H9 (cell line): Measurements from ENCODE around the gene PLA2G4C. TPM values are rescaled to one million over a fixed set of nuclear protein-coding genes. Genes with fewer than 3 reads are reported as not detected.

Source experiments
- DNase-seq: peaks from one replicate; pipeline ENCODE4 v3.0.0-alpha.2; 2017
- H2AFZ ChIP-seq: one replicate; pipeline ENCODE4 v1.6.1; 2013; ENCODE audit warnings: mild to moderate bottlenecking, low read length, control low read depth, moderate library complexity
- H2AK5ac ChIP-seq: 2 replicates; pipeline ENCODE4 v1.6.1; 2013; ENCODE audit warnings: low read length, control low read depth, mixed read lengths; ENCODE audit not compliant: insufficient read length
- H2BK120ac ChIP-seq: one replicate; pipeline ENCODE4 v1.6.1; 2013; ENCODE audit warnings: low read depth, mild to moderate bottlenecking, low read length, control low read depth, inconsistent platforms; ENCODE audit not compliant: poor library complexity, severe bottlenecking
- H2BK12ac ChIP-seq: 2 replicates; pipeline ENCODE4 v1.6.1; 2013; ENCODE audit warnings: low read length, control low read depth, mixed read lengths, low read depth; ENCODE audit not compliant: insufficient read length
- H2BK15ac ChIP-seq: 2 replicates; pipeline ENCODE4 v1.6.1; 2013; ENCODE audit warnings: low read depth, low read length, control low read depth
- H2BK20ac ChIP-seq: one replicate; pipeline ENCODE4 v1.6.1; 2013; ENCODE audit warnings: low read depth, mild to moderate bottlenecking, low read length, control low read depth, inconsistent platforms; ENCODE audit not compliant: poor library complexity, severe bottlenecking
- H2BK5ac ChIP-seq: 2 replicates; pipeline ENCODE4 v1.6.1; 2013; ENCODE audit warnings: low read length, control low read depth, mixed read lengths; ENCODE audit not compliant: insufficient read length
- H3K14ac ChIP-seq: 2 replicates; pipeline ENCODE4 v1.6.1; 2013; ENCODE audit warnings: low read length, control low read depth; ENCODE audit not compliant: insufficient read depth
- H3K18ac ChIP-seq: 2 replicates; pipeline ENCODE4 v1.6.1; 2013; ENCODE audit warnings: low read depth, mild to moderate bottlenecking, mixed read lengths, low read length, control low read depth; ENCODE audit not compliant: insufficient read length
- H3K23ac ChIP-seq: 2 replicates; pipeline ENCODE4 v1.6.1; 2013; ENCODE audit warnings: low read length, control low read depth, mixed read lengths, low read depth; ENCODE audit not compliant: insufficient read length
- H3K23me2 ChIP-seq: 2 replicates; pipeline ENCODE4 v1.6.1; 2013; ENCODE audit warnings: low read depth, mild to moderate bottlenecking, mixed read lengths, low read length, control low read depth; ENCODE audit not compliant: insufficient read length, poor library complexity, severe bottlenecking
- H3K27ac ChIP-seq: 2 replicates; pipeline ENCODE4 v1.5.1; 2013; ENCODE audit warnings: low read length, control low read depth, mixed read lengths, low read depth; ENCODE audit not compliant: insufficient read length
- H3K27me3 ChIP-seq: 2 replicates; pipeline ENCODE4 v1.6.1; 2013; ENCODE audit warnings: low read length, control low read depth, inconsistent platforms; ENCODE audit not compliant: insufficient read depth
- H3K4ac ChIP-seq: 2 replicates; pipeline ENCODE4 v1.6.1; 2013; ENCODE audit warnings: low read depth, mild to moderate bottlenecking, control low read depth, inconsistent platforms, low read length, moderate library complexity
- H3K4me1 ChIP-seq: 2 replicates; pipeline ENCODE4 v1.6.1; 2013; ENCODE audit warnings: low read length, control low read depth, inconsistent platforms; ENCODE audit not compliant: insufficient read depth
- H3K4me2 ChIP-seq: 2 replicates; pipeline ENCODE4 v1.6.1; 2013; ENCODE audit warnings: low read length, control low read depth, mixed read lengths; ENCODE audit not compliant: insufficient read length, insufficient read depth
- H3K56ac ChIP-seq: 2 replicates; pipeline ENCODE4 v1.6.1; 2013; ENCODE audit warnings: low read depth, mild to moderate bottlenecking, mixed read lengths, low read length, control low read depth; ENCODE audit not compliant: insufficient read length
- H3K79me1 ChIP-seq: 2 replicates; pipeline ENCODE4 v1.6.1; 2013; ENCODE audit warnings: low read depth, mild to moderate bottlenecking, moderate library complexity, low read length, control low read depth, inconsistent platforms; ENCODE audit not compliant: insufficient read depth, poor library complexity, severe bottlenecking
- H3K79me2 ChIP-seq: 2 replicates; pipeline ENCODE4 v1.6.1; 2013; ENCODE audit warnings: low read length, control low read depth, inconsistent platforms; ENCODE audit not compliant: insufficient read depth
- H3K9ac ChIP-seq: 2 replicates; pipeline ENCODE4 v1.6.1; 2013; ENCODE audit warnings: low read length, control low read depth, mixed read lengths; ENCODE audit not compliant: insufficient read length; ENCODE audit errors: extremely low read depth
- H3K9me3 ChIP-seq: one replicate; pipeline ENCODE4 v1.6.1; 2013; ENCODE audit warnings: low read depth, low read length, inconsistent platforms; ENCODE audit not compliant: control insufficient read depth
- H3T11ph ChIP-seq: one replicate; pipeline ENCODE4 v1.6.1; 2013; ENCODE audit warnings: mild to moderate bottlenecking, low read length, control low read depth, inconsistent platforms
- H4K20me1 ChIP-seq: one replicate; pipeline ENCODE4 v1.6.1; 2013; ENCODE audit not compliant: control insufficient read depth, insufficient read length, insufficient read depth
- H4K5ac ChIP-seq: 2 replicates; pipeline ENCODE4 v1.6.1; 2013; ENCODE audit warnings: low read depth, mild to moderate bottlenecking, mixed read lengths, low read length, control low read depth; ENCODE audit not compliant: insufficient read length
- H4K8ac ChIP-seq: replicated peaks from 2 replicates; pipeline ENCODE4 v1.6.1; 2013; ENCODE audit warnings: low read length, control low read depth, mixed read lengths, low read depth; ENCODE audit not compliant: insufficient read length
- H4K91ac ChIP-seq: 2 replicates; pipeline ENCODE4 v1.6.1; 2013; ENCODE audit warnings: low read depth, mild to moderate bottlenecking, moderate library complexity, mixed read lengths, low read length, control low read depth; ENCODE audit not compliant: insufficient read length
- H3K27ac Mint-ChIP-seq, 3 experiments: 2 replicates in 2 of 3; 3 replicates in 1 of 3; pipeline ENCODE4 v1.8.0; 2020 to 2021; ENCODE audit warnings: mixed read lengths in 3 of 3, mild to moderate bottlenecking in 1 of 3, moderate library complexity in 1 of 3
- H3K27me3 Mint-ChIP-seq: 2 replicates; pipeline ENCODE4 v1.8.0; 2021; ENCODE audit warnings: low read depth, mild to moderate bottlenecking, moderate library complexity, mixed read lengths
- H3K36me3 Mint-ChIP-seq, 3 experiments: 2 replicates in 2 of 3; 3 replicates in 1 of 3; pipeline ENCODE4 v1.8.0; 2020 to 2021; ENCODE audit warnings: low read depth in 3 of 3, mixed read lengths in 3 of 3; ENCODE audit not compliant: insufficient read depth in 1 of 3
- H3K4me1 Mint-ChIP-seq, 2 experiments: 2 replicates each; pipeline ENCODE4 v1.8.0; 2020; ENCODE audit warnings: mixed read lengths in 2 of 2
- H3K4me3 Mint-ChIP-seq, 2 experiments: 2 replicates in 1 of 2; 3 replicates in 1 of 2; pipeline ENCODE4 v1.8.0; 2020 to 2021; ENCODE audit warnings: mild to moderate bottlenecking in 2 of 2, mixed read lengths in 2 of 2, moderate library complexity in 1 of 2
- H3K9me3 Mint-ChIP-seq, 2 experiments: 2 replicates in 1 of 2; 3 replicates in 1 of 2; pipeline ENCODE4 v1.8.0; 2020; ENCODE audit warnings: mild to moderate bottlenecking in 2 of 2, mixed read lengths in 2 of 2, moderate library complexity in 1 of 2
- WGBS: extraction: QIAGEN DNeasy Blood & Tissue Kit; methylation state at CpG from one replicate; pipeline ENCODE4 v1.1.7; 2013; ENCODE audit warnings: missing lambda C conversion rate, low lambda C conversion rate, mixed read lengths; ENCODE audit not compliant: insufficient read length; ENCODE audit errors: extremely low coverage; 5-methylcytosine and 5-hydroxymethylcytosine counted together
- total RNA-seq: library from RNA; stranded (reverse); gene quantifications from 2 replicates; pipeline ENCODE4 v1.2.1, GENCODE V29; 2021
- TF ChIP-seq, protein P1 (sequence below): fragments of 200-600 bp; sonication (generic); conservative IDR thresholded peaks from 3 replicates; pipeline ENCODE4 v1.8.0; 2021; ENCODE audit warnings: antibody characterized with exemption, mild to moderate bottlenecking

Gene PLA2G4C
- total RNA-seq, 1 experiment from 2014 or later, result 7.0 TPM

DNA sequence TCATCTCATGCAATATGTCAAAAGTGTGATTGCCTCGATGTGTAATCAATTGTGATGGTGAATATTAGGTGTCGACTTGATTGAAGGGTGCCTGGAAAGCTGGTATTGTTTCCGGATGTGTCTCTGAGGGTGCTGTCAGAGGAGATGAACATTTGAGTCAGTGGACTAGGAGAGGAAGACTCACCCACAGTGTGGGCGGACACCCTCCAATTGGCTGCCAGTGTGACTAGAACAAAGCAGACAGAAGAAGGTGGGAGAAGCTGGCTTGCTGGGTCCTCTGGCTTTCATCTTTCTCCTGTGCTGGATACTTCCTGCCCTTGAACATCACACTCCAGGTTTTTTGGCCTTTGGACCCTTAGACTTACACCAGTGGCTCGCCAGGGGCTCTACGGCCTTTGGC, 51.3 kb downstream of the PLA2G4C start:
- Histone ChIP-seq H2AK5ac (no peak overlapping the region), H3K27me3 (no peaks in the 10 kb centered on the region), H3K9ac (no peak overlapping the region), H3K56ac (no peak overlapping the region), H3K4ac (no peak overlapping the region), H3K18ac (no peak overlapping the region), H3K14ac (no peak overlapping the region), H2BK12ac (no peak overlapping the region), H3K4me2 (no peak overlapping the region), H4K91ac (no peak overlapping the region), H2BK20ac (no peak overlapping the region), H2BK15ac (peak overlapping the region; percentile 89; the same call in 1 of the 2 replicates), H2AFZ (no peak overlapping the region), H4K8ac (no peak overlapping the region), H3T11ph (no peak overlapping the region), H3K9me3 (no peaks in the 10 kb centered on the region), H2BK120ac (no peak overlapping the region), H3K23ac (no peak overlapping the region), H3K27ac (no peak overlapping the region), H3K4me1 (peaks cover 12% of the 10 kb centered on the region; the same call in 1 of the 2 replicates), H2BK5ac (no peak overlapping the region), H4K5ac (no peak overlapping the region), H4K20me1 (no peaks in the 10 kb centered on the region), H3K23me2 (no peaks in the 10 kb centered on the region), H3K79me1 (no peaks in the 10 kb centered on the region), H3K79me2 (no peaks in the 10 kb centered on the region)
- H3K4me3 Mint-ChIP-seq, result no peak overlapping the region
- H3K36me3 Mint-ChIP-seq, result 0 out of 7 replicates have a peak, but pooled peaks cover 0 to 4% (median 0%) of the 10 kb centered on the region in 3 experiments
- WGBS, result no CpG with 5 or more reads among the region's 6 CpGs
- TF ChIP-seq, protein P1, sequence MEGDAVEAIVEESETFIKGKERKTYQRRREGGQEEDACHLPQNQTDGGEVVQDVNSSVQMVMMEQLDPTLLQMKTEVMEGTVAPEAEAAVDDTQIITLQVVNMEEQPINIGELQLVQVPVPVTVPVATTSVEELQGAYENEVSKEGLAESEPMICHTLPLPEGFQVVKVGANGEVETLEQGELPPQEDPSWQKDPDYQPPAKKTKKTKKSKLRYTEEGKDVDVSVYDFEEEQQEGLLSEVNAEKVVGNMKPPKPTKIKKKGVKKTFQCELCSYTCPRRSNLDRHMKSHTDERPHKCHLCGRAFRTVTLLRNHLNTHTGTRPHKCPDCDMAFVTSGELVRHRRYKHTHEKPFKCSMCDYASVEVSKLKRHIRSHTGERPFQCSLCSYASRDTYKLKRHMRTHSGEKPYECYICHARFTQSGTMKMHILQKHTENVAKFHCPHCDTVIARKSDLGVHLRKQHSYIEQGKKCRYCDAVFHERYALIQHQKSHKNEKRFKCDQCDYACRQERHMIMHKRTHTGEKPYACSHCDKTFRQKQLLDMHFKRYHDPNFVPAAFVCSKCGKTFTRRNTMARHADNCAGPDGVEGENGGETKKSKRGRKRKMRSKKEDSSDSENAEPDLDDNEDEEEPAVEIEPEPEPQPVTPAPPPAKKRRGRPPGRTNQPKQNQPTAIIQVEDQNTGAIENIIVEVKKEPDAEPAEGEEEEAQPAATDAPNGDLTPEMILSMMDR, result no peak
- no peak overlapping the region for H3K27ac Mint-ChIP-seq
- no peak for DNase-seq
- H3K9me3 Mint-ChIP-seq, result no peaks in the 10 kb centered on the region
- H3K4me1 Mint-ChIP-seq, result peaks cover 17 to 23% of the 10 kb centered on the region in 2 experiments
- peaks cover 1% of the 10 kb centered on the region; the same call in 1 of the 2 replicates for H3K27me3 Mint-ChIP-seq
